GM12878 (cell line): Measurements from ENCODE around the gene RANBP3.

Source experiments
- ASH2L ChIP-seq: fragments of 300-600, 200-600 bp; sonication (generic); IDR thresholded peaks from 2 replicates; pipeline ENCODE4 v1.6.1; 2017; ENCODE audit warnings: low read depth, mild to moderate bottlenecking, borderline replicate concordance
- BHLHE40 ChIP-seq, 2 experiments: fragments of 450-650 bp in 1 of 2; IDR thresholded peaks; 2 replicates each; pipeline ENCODE4 v1.6.1; 2011 to 2017; ENCODE audit warnings: low read depth in 2 of 2, borderline replicate concordance in 1 of 2, improper control_type of control experiment in 1 of 2, low read length in 1 of 2, mild to moderate bottlenecking in 1 of 2
- BRCA1 ChIP-seq: IDR thresholded peaks from 2 replicates; pipeline ENCODE4 v1.6.1; 2011; ENCODE audit warnings: low read depth, low read length, improper control_type of control experiment
- CREM ChIP-seq: IDR thresholded peaks from 2 replicates; pipeline ENCODE4 v1.6.1; 2014; ENCODE audit warnings: antibody characterized with exemption, low read depth
- CTCF ChIP-seq, 3 experiments: IDR thresholded peaks in 2 of 3; conservative IDR thresholded peaks in 1 of 3; 2 replicates each; pipeline ENCODE4 v1.5.1; 2011; ENCODE audit warnings: low read depth in 3 of 3, low read length in 3 of 3, mild to moderate bottlenecking in 3 of 3, control low read depth in 2 of 3, moderate library complexity in 2 of 3, inconsistent platforms in 1 of 3, mixed read lengths in 1 of 3; ENCODE audit not compliant: control insufficient read depth in 2 of 3, insufficient read depth in 1 of 3; ENCODE audit errors: extremely low read depth in 1 of 3
- EGR1 ChIP-seq, 2 experiments: IDR thresholded peaks; 1 replicate in 1 of 2; 2 replicates in 1 of 2; pipeline ENCODE4 v1.6.1; 2011 to 2012; ENCODE audit warnings: low read depth in 2 of 2, low read length in 2 of 2, borderline replicate concordance in 1 of 2, mild to moderate bottlenecking in 1 of 2, moderate library complexity in 1 of 2
- GABPA ChIP-seq: IDR thresholded peaks from 2 replicates; pipeline ENCODE4 v1.6.1; 2014; ENCODE audit warnings: antibody characterized with exemption, low read depth, mild to moderate bottlenecking, inconsistent platforms
- JUNB ChIP-seq: IDR thresholded peaks from 2 replicates; pipeline ENCODE4 v1.6.1; 2016; ENCODE audit warnings: antibody characterized with exemption, mild to moderate bottlenecking
- MEF2A ChIP-seq: IDR thresholded peaks from 2 replicates; pipeline ENCODE4 v1.6.1; 2011; ENCODE audit warnings: low read depth, mild to moderate bottlenecking, low read length, moderate library complexity; ENCODE audit not compliant: insufficient read depth
- NR2C2 ChIP-seq: IDR thresholded peaks from 2 replicates; pipeline ENCODE4 v1.6.1; 2011; ENCODE audit warnings: borderline replicate concordance, low read depth; ENCODE audit not compliant: control insufficient read depth, insufficient read length
- POLR2AphosphoS5 ChIP-seq: IDR thresholded peaks from 2 replicates; pipeline ENCODE4 v1.6.1; 2011; ENCODE audit warnings: mild to moderate bottlenecking, low read length, inconsistent platforms
- REST ChIP-seq: IDR thresholded peaks from 2 replicates; pipeline ENCODE4 v1.6.1; 2012; ENCODE audit warnings: mild to moderate bottlenecking, low read depth, low read length
- SMC3 ChIP-seq: IDR thresholded peaks from 2 replicates; pipeline ENCODE4 v1.6.1; 2011; ENCODE audit warnings: low read length, improper control_type of control experiment, borderline replicate concordance

GRCh38 chr19:5971714-5972354, 6.1 kb downstream of the RANBP3 start:
- TF ChIP-seq EGR1 (IDR thresholded peaks at IDR 0.05; ENCODE audit: borderline replicate concordance in 1 of 2, low read depth in 2 of 2, low read length in 2 of 2) (no peak), CREM (no peak), NR2C2 (no peak), POLR2AphosphoS5 (no peak), REST (no peak), ASH2L (no peak), JUNB (no peak), CTCF (IDR thresholded peaks at IDR 0.05 in 2 of 3, conservative IDR thresholded peaks at IDR 0.05 in 1 of 3; ENCODE audit: control insufficient read depth in 2 of 3, extremely low read depth in 1 of 3, insufficient read depth in 1 of 3, low read depth in 3 of 3, low read length in 3 of 3) (no peak), BRCA1 (no peak), GABPA (no peak), BHLHE40 (IDR thresholded peaks at IDR 0.05; ENCODE audit: borderline replicate concordance in 1 of 2, low read depth in 2 of 2, low read length in 1 of 2) (no peak), SMC3 (no peak), MEF2A (no peak)
